ENCODE measurements around the gene PLCE1. TPM values are rescaled to one million over a fixed set of nuclear protein-coding genes. Genes with fewer than 3 reads are reported as not detected.

PLCE1 gene
- total RNA-seq (10 to 100 TPM in 6 of 10 donors, 1 to 10 TPM in 4; 1.7 to 62.0 (median 13.8) TPM), polyA plus RNA-seq (1 to 10 TPM in 1 of 2 donors, under 1 TPM in 1; 0.84 to 2.3 TPM)
- long read RNA-seq, donor 1, partial matches to known transcripts: 4 of 5 reads
- long read RNA-seq, donor 1, other reads (novel, unspliced or antisense): 1 of 5 reads
- long read RNA-seq, donor 2, partial matches to known transcripts: 8 of 11 reads
- long read RNA-seq, donor 2, other reads (novel, unspliced or antisense): 3 of 11 reads
- long read RNA-seq, donor 3, partial matches to known transcripts: 5 of 8 reads
- long read RNA-seq, donor 3, other reads (novel, unspliced or antisense): 3 of 8 reads

DNA sequence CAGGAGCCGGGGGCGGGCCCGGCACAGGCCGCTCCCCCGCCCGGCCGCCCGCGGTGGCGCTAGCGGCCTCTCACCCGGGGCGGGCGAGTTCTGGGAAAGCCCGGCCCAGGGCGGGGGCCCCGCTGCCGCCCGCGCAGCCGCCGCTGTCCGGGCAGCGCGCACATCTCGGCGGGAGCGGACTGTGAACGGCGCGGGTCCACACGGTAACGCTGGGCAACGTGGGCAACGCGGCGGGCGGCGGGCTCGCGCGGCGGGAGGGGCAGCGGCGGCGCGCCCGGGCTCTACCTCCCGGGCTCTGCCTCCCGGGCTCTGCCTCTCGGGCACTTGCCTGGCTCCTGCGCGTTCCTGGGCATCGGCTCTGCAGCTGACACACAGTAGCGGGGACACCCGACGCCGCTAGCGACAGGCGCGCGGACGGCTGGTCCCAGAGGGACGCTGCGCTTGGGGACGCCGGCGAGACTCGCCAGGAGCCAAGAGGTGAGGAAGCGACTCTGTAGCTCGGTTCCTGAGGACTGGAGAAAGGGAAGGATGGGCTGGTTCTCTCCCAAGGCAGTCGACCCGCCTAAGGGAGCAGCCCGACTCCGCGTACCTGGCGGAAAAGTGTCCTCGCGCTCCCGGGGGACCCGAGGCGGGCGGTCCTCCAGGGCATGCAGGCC is at the start of gene PLCE1:
PLCE1 (plus strand) TSS at position 150 of the 656 bp plus-strand sequence. CDS start 37,116 bp downstream, outside the sequence.
- TF ChIP-seq, protein P1, sequence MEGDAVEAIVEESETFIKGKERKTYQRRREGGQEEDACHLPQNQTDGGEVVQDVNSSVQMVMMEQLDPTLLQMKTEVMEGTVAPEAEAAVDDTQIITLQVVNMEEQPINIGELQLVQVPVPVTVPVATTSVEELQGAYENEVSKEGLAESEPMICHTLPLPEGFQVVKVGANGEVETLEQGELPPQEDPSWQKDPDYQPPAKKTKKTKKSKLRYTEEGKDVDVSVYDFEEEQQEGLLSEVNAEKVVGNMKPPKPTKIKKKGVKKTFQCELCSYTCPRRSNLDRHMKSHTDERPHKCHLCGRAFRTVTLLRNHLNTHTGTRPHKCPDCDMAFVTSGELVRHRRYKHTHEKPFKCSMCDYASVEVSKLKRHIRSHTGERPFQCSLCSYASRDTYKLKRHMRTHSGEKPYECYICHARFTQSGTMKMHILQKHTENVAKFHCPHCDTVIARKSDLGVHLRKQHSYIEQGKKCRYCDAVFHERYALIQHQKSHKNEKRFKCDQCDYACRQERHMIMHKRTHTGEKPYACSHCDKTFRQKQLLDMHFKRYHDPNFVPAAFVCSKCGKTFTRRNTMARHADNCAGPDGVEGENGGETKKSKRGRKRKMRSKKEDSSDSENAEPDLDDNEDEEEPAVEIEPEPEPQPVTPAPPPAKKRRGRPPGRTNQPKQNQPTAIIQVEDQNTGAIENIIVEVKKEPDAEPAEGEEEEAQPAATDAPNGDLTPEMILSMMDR (IDR thresholded peaks at IDR 0.05): no peak
- peaks cover 0 to 53% (median 21%) of the 10 kb centered on the region in 9 donors for H3K4me1 ChIP-seq
- intact Hi-C loops (cut with DNase I): loop anchor here in 2 of 10 donors (5.0 kb wide), 2 partner anchors 47 to 77 kb away; no protein-coding TSS in a partner anchor

DNA sequence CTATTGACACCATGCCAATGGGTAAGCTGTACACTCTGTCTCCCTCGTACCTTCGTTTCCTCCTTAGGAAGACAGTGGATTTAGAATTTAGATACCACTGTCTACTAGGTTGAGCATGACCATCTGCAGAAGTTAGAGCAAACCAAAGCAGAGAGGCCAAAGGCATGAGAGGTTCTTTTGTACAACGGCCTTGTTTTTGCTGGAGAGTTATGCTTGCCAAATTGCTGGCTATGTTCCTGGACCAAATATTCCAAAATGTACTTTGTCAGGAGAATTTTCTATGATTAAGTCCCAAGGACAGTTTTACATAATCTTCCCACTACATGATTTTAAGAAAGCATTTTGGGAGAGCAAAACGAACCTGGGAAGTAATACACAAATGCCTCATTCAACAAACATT is 47.9 kb upstream of the PLCE1 start:
- Histone ChIP-seq H3K9me3 (no peaks in the 10 kb centered on the region), H3K27me3 (no peaks in the 10 kb centered on the region), H3K27ac (peak overlapping the region in 5 of 10 donors; percentile 76 to 88 (median 84)), H3K36me3 (no peaks in the 10 kb centered on the region), H3K4me1 (peaks cover 0 to 51% (median 38%) of the 10 kb centered on the region in 9 donors), H3K4me3 (no peak overlapping the region)
- intact Hi-C loops (cut with DNase I): loop anchor here in 2 of 10 donors (5.0 kb wide), 1 partner anchor 46 kb away; the partner anchor contains the start of gene PLCE1 (in 2 of the 2)
- WGBS, 2 donors: 59 to 80% methylated on average over 4 of the region's 4 CpGs
- ATAC-seq (peak in 1 of 8 donors; percentile 32), DNase-seq (no peak)
- TF ChIP-seq, protein P1 (IDR thresholded peaks at IDR 0.05): no peak

More for the DNA sequence above, at the start of gene PLCE1:
- H3K27me3 ChIP-seq: peaks cover 0 to 55% (median 0%) of the 10 kb centered on the region in 7 donors
- peak; percentile 46 to 48 for DNase-seq
- peak; percentile 63 to 91 (median 78) for ATAC-seq
- peak within 1 kb of the TSS; percentile 35 to 80 (median 62) for H3K4me3 ChIP-seq
- H3K9me3 ChIP-seq: no peaks in the 10 kb centered on the region
- WGBS, 2 donors: 0 to 1% methylated on average over 52 to 83 of the region's 83 CpGs
- H3K36me3 ChIP-seq: no peaks in the 10 kb centered on the region
- peak within 1 kb of the TSS in 8 of 10 donors; percentile 19 to 86 (median 69) for H3K27ac ChIP-seq

DNA sequence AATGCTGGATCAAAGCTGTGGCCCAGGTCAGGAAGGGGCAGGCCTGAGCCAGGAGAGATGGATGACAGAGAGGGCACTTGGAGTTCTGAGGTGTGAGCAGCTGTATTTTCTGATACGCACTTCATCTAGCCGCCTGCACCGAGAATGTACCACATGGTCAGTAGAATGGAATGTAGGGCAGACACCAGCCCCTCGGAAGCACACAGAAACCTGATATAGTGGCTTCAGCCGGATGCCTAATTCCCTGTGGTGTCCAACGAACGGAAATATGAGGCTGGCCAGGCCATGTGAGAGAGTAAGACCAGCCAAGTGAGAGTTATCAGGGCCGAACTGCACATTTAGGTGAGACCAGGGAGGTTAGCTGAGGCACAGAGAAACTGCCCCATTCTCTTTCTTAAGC is 46.7 kb upstream of the PLCE1 start:
- Histone ChIP-seq H3K4me1 (peaks cover 0 to 47% (median 27%) of the 10 kb centered on the region in 9 donors), H3K27ac (peak overlapping the region in 8 of 10 donors; percentile 40 to 88 (median 77)), H3K4me3 (no peak overlapping the region), H3K36me3 (no peaks in the 10 kb centered on the region), H3K9me3 (no peaks in the 10 kb centered on the region), H3K27me3 (no peaks in the 10 kb centered on the region)
- WGBS, 2 donors: 12 to 26% methylated on average over 8 of the region's 8 CpGs
- TF ChIP-seq, protein P1 (IDR thresholded peaks at IDR 0.05): no peak
- DNase-seq (peak in 1 of 2 donors; percentile 70), ATAC-seq (peak; percentile 79 to 95 (median 92))
- intact Hi-C loops (cut with DNase I): loop anchor here in 2 of 10 donors (5.0 kb wide), 1 partner anchor 45 kb away; the partner anchor contains the start of gene PLCE1 (in 2 of the 2)

DNA sequence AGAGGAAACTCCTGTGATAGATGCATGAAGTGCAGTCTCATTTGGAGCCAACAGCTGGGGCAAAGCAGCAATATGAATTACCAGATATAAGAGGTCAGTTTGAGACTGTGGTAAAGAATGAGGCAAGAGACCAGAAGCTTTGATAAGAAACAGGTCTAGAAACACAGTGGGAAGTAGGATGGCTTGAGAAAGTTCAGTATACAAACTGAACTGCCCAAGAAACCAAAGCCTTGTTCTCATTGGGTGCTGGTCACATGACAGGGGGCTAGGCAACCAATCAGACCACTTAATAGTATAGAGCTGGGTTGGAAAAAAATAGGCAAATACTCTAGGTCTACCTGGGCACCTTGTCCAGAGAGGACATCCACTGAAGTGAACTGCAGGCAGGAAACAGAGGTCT is 46.2 kb upstream of the PLCE1 start:
- TF ChIP-seq, protein P1 (IDR thresholded peaks at IDR 0.05): no peak
- no peaks in the 10 kb centered on the region for H3K9me3 ChIP-seq
- H3K4me3 ChIP-seq: no peak overlapping the region
- peak in 2 of 8 donors; percentile 12 to 47 for ATAC-seq
- H3K4me1 ChIP-seq: peaks cover 0 to 48% (median 26%) of the 10 kb centered on the region in 9 donors
- H3K27me3 ChIP-seq: no peaks in the 10 kb centered on the region
- peak overlapping the region in 7 of 10 donors; percentile 46 to 88 (median 78) for H3K27ac ChIP-seq
- no peaks in the 10 kb centered on the region for H3K36me3 ChIP-seq
- intact Hi-C loops (cut with DNase I): loop anchor here in 2 of 10 donors (5.0 kb wide), 1 partner anchor 45 kb away; the partner anchor contains the start of gene PLCE1 (in 2 of the 2)
- DNase-seq: no peak

Data from heart right ventricle (tissue), 16 donors.